IPS-18a (cell line): Measurements from ENCODE around the gene GUCA2B.

Experiments used
- H3K27ac ChIP-seq: one replicate; pipeline ENCODE4 v1.5.1; 2013; ENCODE audit warnings: low read length
- H3K27me3 ChIP-seq: one replicate; pipeline ENCODE4 v1.6.1; 2013; ENCODE audit warnings: mild to moderate bottlenecking, low read length; ENCODE audit not compliant: control insufficient read depth, insufficient read depth
- H3K36me3 ChIP-seq: one replicate; pipeline ENCODE4 v1.6.1; 2013; ENCODE audit warnings: low read depth, low read length; ENCODE audit not compliant: control insufficient read depth
- H3K4me1 ChIP-seq: one replicate; pipeline ENCODE4 v1.6.1; 2013; ENCODE audit warnings: low read depth, low read length; ENCODE audit not compliant: control insufficient read depth
- H3K4me3 ChIP-seq: one replicate; pipeline ENCODE4 v1.5.1; 2013; ENCODE audit warnings: low read length
- H3K9ac ChIP-seq: one replicate; pipeline ENCODE4 v1.6.1; 2013; ENCODE audit warnings: mild to moderate bottlenecking, low read length, moderate library complexity
- H3K9me3 ChIP-seq: one replicate; pipeline ENCODE4 v1.6.1; 2013; ENCODE audit warnings: low read depth, low read length; ENCODE audit not compliant: control insufficient read depth

GUCA2B gene

GRCh38 chr1:42152907-42153600 is at the start of gene GUCA2B:
Gene GUCA2B, plus strand, starts transcription at chr1:42153410. Its CDS starts 41 bp downstream, at chr1:42153451.
- Histone ChIP-seq H3K27ac (no peak within 1 kb of the TSS), H3K9ac (no peak within 1 kb of the TSS), H3K36me3 (no peaks in the 10 kb centered on the region), H3K27me3 (no peaks in the 10 kb centered on the region), H3K4me3 (no peak within 1 kb of the TSS), H3K9me3 (no peaks in the 10 kb centered on the region), H3K4me1 (no peaks in the 10 kb centered on the region)

- Histone ChIP-seq H3K9me3 (no peaks in the 10 kb centered on the region), H3K9ac (no peak overlapping the region), H3K27me3 (no peaks in the 10 kb centered on the region), H3K4me3 (no peak overlapping the region), H3K27ac (no peak overlapping the region), H3K36me3 (no peaks in the 10 kb centered on the region), H3K4me1 (no peaks in the 10 kb centered on the region)
These were observed 48.2 kb upstream of the GUCA2B start for GRCh38 chr1:42105025-42105424.

- no peaks in the 10 kb centered on the region for H3K36me3 ChIP-seq
- no peaks in the 10 kb centered on the region for H3K27me3 ChIP-seq
- H3K4me3 ChIP-seq = no peak overlapping the region
- H3K9ac ChIP-seq = no peak overlapping the region
- no peaks in the 10 kb centered on the region for H3K4me1 ChIP-seq
- H3K9me3 ChIP-seq = no peaks in the 10 kb centered on the region
- H3K27ac ChIP-seq = no peak overlapping the region
These were observed 44.9 kb upstream of the GUCA2B start for GRCh38 chr1:42108309-42108708.

GRCh38 chr1:42109600-42109999 is 43.6 kb upstream of the GUCA2B start:
- Histone ChIP-seq H3K4me1 (no peaks in the 10 kb centered on the region), H3K4me3 (no peak overlapping the region), H3K27me3 (no peaks in the 10 kb centered on the region), H3K9me3 (no peaks in the 10 kb centered on the region), H3K9ac (no peak overlapping the region), H3K36me3 (no peaks in the 10 kb centered on the region), H3K27ac (no peak overlapping the region)

GRCh38 chr1:42114229-42114628 is 39.0 kb upstream of the GUCA2B start:
- H3K27me3 ChIP-seq = no peaks in the 10 kb centered on the region
- H3K4me3 ChIP-seq = no peak overlapping the region
- H3K9ac ChIP-seq = no peak overlapping the region
- no peaks in the 10 kb centered on the region for H3K36me3 ChIP-seq
- H3K27ac ChIP-seq = no peak overlapping the region
- H3K9me3 ChIP-seq = no peaks in the 10 kb centered on the region
- H3K4me1 ChIP-seq = peaks cover 3% of the 10 kb centered on the region

- no peaks in the 10 kb centered on the region for H3K27me3 ChIP-seq
- H3K36me3 ChIP-seq = no peaks in the 10 kb centered on the region
- peaks cover 3% of the 10 kb centered on the region for H3K4me1 ChIP-seq
- no peaks in the 10 kb centered on the region for H3K9me3 ChIP-seq
- H3K4me3 ChIP-seq = no peak overlapping the region
- no peak overlapping the region for H3K9ac ChIP-seq
- no peak overlapping the region for H3K27ac ChIP-seq
These were observed 36.0 kb upstream of the GUCA2B start for GRCh38 chr1:42117214-42117613.

GRCh38 chr1:42118125-42118524 is 35.1 kb upstream of the GUCA2B start:
- Histone ChIP-seq H3K9ac (no peak overlapping the region), H3K9me3 (no peaks in the 10 kb centered on the region), H3K27me3 (no peaks in the 10 kb centered on the region), H3K36me3 (no peaks in the 10 kb centered on the region), H3K4me1 (peaks cover 3% of the 10 kb centered on the region), H3K27ac (no peak overlapping the region), H3K4me3 (no peak overlapping the region)

- Histone ChIP-seq H3K27ac (no peak overlapping the region), H3K36me3 (no peaks in the 10 kb centered on the region), H3K9me3 (no peaks in the 10 kb centered on the region), H3K4me3 (no peak overlapping the region), H3K27me3 (no peaks in the 10 kb centered on the region), H3K9ac (no peak overlapping the region), H3K4me1 (no peaks in the 10 kb centered on the region)
These were observed 30.8 kb upstream of the GUCA2B start for GRCh38 chr1:42122408-42122807.

- no peaks in the 10 kb centered on the region for H3K27me3 ChIP-seq
- no peaks in the 10 kb centered on the region for H3K4me1 ChIP-seq
- no peak overlapping the region for H3K4me3 ChIP-seq
- no peaks in the 10 kb centered on the region for H3K36me3 ChIP-seq
- H3K9ac ChIP-seq = no peak overlapping the region
- no peak overlapping the region for H3K27ac ChIP-seq
- H3K9me3 ChIP-seq = no peaks in the 10 kb centered on the region
These were observed 27.7 kb upstream of the GUCA2B start for GRCh38 chr1:42125552-42125951.

GRCh38 chr1:42127767-42128166 is 25.4 kb upstream of the GUCA2B start:
- Histone ChIP-seq H3K27ac (no peak overlapping the region), H3K4me3 (no peak overlapping the region), H3K9me3 (no peaks in the 10 kb centered on the region), H3K36me3 (no peaks in the 10 kb centered on the region), H3K4me1 (no peaks in the 10 kb centered on the region), H3K27me3 (no peaks in the 10 kb centered on the region), H3K9ac (no peak overlapping the region)

GRCh38 chr1:42128499-42128898 is 24.7 kb upstream of the GUCA2B start:
- Histone ChIP-seq H3K27ac (no peak overlapping the region), H3K9me3 (no peaks in the 10 kb centered on the region), H3K9ac (no peak overlapping the region)

GRCh38 chr1:42128964-42129363 is 24.2 kb upstream of the GUCA2B start:
- Histone ChIP-seq H3K9ac (no peak overlapping the region), H3K36me3 (no peaks in the 10 kb centered on the region), H3K4me1 (no peaks in the 10 kb centered on the region), H3K27me3 (no peaks in the 10 kb centered on the region), H3K4me3 (no peak overlapping the region), H3K27ac (no peak overlapping the region), H3K9me3 (no peaks in the 10 kb centered on the region)

More at GRCh38 chr1:42128499-42128898, 24.7 kb upstream of the GUCA2B start:
- Histone ChIP-seq H3K4me3 (no peak overlapping the region), H3K4me1 (no peaks in the 10 kb centered on the region), H3K36me3 (no peaks in the 10 kb centered on the region), H3K27me3 (no peaks in the 10 kb centered on the region)
